GM20431 (cell line): ENCODE measurements around the gene ASB13.

Experiments used
- in situ Hi-C: fragments of 300-500 bp; cut with MseI, MboI; formaldehyde crosslinking; loops from one replicate; pipeline ENCODE4 v1.15.0; 2020; ENCODE audit warnings: low sequenced_read_pairs; ENCODE audit not compliant: unreplicated experiment

Gene ASB13

DNA sequence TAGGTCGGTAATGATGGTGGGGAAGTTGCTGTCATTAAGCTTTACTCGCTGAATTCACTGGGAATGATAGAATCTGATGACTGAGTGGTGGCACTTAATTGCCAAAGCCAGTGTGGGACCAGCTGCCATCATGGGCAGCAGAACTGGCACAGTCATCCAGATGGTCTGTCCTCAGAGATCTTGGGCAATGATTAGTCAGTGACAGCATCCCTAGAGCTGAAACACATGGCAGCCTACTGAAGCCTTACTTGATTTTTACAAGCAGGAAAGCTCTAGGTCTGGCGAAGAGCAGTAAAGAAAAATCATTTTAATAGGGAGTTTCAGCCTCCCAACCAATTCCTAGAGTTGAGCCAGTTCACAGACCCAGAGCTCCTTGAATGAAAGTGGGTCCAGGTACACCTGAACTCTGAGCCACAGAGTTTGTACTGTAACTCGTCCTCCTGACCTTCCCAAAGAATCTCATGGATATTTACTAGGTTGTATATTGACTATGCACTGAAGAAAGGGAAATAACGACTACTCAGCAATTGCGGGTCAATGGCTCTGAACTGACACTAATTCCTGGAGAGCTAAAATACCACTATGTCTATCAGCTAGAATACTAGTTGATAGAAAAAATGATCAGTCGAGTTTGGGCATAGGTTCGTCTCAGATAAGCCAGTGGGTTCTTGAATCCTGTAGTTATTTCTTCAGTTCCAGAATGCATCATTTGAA, 4.4 kb upstream of the ASB13 start:
- in situ Hi-C loops: no loop called here

DNA sequence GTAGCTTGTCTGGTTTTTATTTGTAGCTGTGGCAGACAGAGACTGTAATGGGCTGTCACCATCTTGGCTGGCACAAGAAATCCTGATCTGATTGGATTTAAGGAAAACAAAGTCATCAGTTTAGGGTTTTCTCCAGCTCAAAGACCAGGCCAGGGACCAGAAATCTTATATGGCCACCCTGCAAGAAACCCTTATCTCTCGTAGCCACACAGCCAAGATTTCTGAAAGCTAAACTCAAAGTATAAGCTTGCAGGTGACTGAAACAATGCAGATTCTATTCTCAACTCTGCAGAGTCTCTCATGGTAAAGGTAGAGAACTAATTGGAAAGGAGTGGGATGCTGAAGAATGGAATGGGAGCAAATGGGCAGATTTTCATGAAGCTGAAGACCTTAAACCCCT, 3.2 kb upstream of the ASB13 start:
- in situ Hi-C loops: no loop called here

- in situ Hi-C loops: no loop called here
Measured at GRCh38 chr10:5668429-5668828, 2.0 kb upstream of the ASB13 start.

- in situ Hi-C loops: no loop called here
Measured at GRCh38 chr10:5666841-5667630, 641 bp upstream of the ASB13 start.

DNA sequence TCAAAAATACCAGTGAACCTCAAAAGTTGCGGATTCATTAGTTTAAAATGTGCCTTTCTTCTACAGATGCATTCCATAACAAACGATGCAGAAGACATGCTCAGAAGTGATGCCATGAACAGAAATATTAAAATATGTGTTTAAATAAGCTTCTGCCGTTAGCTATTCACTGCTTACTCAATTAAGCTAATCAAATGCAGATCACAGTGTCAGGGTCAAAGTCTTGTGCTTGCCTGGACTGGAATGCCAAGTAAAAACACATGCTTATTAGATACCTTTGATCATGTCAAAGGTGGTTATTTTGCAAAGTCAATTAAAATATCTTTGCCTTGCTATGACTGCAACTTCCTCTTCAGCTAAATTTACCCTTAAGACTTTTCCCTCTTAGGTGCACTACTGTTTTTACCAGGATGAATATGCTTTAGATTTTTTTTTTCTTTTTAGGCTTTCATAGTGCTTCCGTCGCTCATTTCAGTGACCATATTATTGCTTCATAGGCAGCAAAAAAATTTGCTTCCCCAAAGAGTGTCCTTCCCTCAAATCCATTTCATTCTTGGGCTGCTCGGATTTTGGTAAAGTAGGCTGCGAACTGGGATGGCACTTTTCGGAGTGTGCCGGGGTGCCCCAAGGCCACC, 905 bp downstream of the ASB13 start:
- in situ Hi-C loops: no loop called here

DNA sequence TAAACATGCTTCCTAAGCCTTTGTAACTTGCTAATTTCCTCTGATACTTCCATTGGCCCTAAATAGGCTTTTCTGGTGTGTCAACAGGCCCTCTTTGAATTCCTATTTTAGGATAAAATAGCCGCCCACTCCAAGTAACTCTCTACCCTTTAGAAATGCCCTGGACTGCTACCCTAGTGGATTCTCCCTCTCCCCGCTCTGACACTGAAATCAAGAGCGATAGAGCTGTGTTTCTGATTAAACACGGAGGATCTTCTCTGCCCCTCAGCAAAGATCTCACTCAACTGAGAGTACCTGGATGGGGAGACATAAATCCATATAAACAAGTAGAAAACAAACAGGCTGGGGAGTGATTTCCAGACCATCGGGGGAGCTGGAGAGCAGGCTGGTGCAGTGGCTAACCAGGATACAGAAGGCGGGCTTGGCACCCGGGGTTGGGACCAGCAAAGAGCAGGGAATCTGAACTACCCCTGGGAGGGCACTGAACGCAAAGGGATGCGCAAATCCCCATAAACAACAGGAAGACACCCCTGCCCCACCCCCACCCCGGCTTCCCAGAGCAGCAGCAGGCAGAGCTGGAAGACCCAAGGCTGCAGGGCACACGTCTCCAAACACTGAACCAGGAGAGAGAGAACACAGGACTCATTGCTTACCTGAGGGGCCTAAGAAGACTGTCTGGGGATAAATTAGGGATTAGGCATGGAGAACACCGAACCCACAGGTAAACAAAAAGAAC, 2.5 kb downstream of the ASB13 start:
- in situ Hi-C loops: no loop called here

DNA sequence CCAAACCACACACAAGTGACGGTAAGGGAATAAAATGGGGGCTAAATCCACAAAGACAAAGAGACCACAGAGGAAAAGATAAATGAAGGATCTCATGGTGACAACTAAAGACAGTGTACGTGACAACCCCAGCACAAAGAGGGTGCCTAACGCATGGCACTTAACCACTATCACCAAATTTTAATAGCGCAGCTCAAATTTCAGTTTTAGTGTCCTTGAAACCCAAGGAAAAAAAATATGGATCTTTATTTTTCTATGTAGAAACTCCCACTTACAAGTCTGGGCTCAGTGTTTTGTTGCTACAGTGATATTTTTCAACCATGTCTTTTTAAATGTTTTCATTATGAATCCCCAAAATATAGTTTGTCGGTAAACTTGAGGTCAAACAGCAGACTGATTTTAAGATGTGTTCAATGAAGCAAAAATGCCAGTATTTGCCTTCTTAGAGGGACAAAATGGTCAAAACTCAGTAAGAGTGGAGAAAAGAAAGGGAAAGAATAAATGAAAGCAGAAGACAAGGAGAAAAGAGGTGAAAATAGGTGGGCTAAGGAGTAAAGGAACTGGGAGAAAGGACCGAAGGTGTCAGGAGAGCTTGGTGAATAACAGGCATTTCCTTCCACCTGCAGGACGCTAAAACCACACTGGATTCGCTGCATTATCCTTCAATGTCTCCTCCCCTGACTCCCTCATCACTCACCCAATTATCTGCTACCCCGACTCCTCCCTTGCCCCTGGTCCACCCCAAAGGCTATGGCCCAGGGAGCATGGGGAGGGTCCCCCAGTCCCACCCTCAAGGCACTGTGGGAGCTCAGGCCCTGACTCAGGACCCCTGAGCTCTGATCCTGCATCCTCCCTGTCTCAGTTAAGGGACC, 3.5 kb downstream of the ASB13 start:
- in situ Hi-C loops: no loop called here

DNA sequence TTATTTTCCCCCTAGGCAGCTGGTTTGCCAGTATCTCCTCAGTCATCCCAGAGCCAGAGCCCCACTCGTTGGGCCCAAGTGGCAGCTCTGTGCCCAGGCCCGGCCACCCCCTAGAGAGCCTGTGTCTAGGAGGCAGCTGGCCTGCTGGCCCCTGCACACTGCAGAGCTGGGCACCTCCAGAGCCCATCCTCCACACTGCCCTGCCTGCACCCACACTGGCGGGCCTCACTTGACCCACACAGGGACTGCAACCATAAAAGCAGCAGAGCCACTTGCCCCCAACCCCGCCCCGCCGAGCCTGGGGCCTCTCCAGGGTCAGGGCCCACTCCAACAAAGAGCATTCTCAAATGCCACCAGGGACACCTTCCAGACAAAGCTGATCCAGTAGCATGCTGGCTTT, 5.4 kb downstream of the ASB13 start:
- in situ Hi-C loops: no loop called here

DNA sequence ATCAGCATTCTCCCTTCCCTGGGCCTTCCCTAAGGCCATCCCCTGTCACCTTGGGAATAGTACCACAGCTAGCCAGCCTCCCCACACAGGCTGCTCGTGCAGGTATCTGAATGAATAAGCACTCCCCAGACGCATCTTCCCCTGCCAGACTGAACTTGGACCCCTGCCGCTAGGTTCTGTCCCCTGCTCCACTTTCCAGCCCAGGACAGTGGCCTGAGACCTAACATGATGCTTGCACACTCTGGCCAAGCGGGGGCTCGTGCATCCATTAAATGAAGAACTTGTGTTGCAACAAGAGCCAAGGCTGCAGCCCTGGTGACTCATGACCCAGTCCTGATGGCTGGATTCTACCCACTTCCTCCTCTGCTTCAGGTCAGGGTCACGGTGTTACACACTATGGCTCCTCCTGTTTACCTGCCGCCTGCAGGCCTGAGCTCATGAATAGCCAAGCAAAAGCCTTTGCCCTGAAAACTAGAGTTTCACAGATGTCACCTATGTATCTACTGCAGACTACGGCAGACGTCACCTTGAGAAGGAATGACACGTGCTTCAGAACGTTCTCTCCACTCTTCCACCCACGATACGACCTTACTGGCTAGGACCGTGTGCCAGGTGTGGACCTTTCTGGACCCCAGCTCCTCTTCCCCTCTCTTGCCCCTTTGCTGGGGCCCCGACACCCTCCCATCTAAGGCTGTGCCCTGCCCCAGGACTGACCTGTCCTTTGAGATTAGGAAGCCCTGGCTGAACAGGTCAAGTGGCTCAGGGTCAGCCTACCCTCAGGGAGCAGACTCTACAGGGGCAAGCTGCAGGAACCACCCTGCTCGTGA, 6.5 kb downstream of the ASB13 start:
- in situ Hi-C loops: no loop called here

DNA sequence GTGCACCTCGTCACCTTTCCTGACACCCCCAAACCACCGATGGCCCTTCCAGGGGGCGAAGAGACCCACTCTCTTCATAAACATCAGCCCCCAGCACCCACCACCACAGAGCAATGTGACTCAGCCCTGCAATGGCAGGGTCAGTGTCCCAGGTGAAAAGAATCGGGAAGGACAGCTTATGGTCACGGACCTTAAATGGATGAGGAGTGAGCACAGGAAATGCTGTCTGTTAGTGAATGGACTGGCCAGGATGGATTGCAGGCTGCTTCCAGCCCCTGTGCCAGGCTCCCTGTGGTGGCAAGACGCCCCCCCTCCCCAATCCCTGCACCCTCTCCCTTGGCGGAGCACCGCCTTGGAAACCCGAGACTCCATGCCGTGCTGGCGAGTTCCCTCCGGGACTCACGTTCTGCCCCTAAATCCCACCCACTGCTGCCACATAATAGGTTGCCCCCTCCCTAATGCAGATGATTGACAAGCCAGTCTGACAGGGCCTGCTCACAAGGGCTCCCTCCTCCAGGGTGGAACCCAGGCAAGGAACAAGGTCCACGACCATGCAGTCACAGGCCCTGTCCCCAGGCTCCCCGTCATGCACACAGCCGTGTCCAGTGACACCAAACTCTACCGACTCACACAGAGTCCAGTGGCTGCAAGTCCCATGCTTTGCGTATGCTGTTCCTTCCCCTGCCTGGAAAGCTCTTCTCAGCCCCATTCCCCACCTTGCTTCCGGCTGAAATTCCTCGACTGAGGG, 7.3 kb downstream of the ASB13 start:
- in situ Hi-C loops: no loop called here

- in situ Hi-C loops: no loop called here
Measured at GRCh38 chr10:5656737-5657579, 9.4 kb downstream of the ASB13 start.

DNA sequence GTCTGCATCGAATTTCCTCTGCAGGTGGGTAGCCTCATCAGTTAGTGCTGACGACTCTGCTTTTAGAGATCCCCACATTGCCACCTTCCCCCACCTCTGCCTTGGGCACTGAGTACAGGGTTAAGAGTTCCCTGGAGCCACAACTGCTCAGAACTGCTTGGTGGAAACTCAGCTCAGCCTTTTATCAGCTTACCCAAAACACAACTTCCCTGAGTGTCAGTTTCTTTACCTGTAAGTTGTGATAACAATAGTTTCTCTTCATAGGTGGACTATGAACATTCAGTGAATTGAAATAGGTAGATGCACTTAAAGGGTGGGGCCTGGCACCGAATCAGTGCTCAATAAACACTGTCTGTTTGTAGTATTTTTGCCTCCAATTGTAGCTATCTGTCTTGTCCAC, 11.3 kb downstream of the ASB13 start:
- in situ Hi-C loops: no loop called here

DNA sequence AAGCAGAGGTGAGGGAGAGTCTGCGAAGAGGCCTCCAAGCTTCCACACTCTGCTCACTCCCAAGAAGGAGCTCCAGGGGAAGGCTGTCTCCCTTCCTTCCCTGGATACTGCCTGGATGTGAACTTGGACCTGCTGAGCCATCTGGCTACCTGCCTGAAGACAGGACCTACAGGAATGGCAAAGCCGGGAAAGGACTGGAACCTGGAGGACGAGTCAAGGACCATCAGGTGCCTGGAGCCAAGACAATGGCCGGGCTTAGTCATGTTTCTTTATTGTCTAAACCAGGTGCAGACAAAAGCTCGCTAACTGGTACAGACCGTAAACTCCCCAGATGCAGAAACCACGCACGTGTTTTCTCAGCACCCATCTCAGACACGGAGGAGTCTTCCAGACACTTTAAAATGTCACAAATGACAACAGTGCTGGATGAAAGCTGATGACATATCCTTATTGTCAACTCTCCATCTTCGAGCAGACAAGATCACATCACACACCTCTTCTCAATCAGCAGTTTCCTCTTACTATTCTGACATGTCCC, 12.1 kb downstream of the ASB13 start:
- in situ Hi-C loops: no loop called here

- in situ Hi-C loops: no loop called here
Measured at GRCh38 chr10:5652746-5653145, 13.6 kb downstream of the ASB13 start.

- in situ Hi-C loops: no loop called here
Measured at GRCh38 chr10:5651388-5651764, 15.0 kb downstream of the ASB13 start.

DNA sequence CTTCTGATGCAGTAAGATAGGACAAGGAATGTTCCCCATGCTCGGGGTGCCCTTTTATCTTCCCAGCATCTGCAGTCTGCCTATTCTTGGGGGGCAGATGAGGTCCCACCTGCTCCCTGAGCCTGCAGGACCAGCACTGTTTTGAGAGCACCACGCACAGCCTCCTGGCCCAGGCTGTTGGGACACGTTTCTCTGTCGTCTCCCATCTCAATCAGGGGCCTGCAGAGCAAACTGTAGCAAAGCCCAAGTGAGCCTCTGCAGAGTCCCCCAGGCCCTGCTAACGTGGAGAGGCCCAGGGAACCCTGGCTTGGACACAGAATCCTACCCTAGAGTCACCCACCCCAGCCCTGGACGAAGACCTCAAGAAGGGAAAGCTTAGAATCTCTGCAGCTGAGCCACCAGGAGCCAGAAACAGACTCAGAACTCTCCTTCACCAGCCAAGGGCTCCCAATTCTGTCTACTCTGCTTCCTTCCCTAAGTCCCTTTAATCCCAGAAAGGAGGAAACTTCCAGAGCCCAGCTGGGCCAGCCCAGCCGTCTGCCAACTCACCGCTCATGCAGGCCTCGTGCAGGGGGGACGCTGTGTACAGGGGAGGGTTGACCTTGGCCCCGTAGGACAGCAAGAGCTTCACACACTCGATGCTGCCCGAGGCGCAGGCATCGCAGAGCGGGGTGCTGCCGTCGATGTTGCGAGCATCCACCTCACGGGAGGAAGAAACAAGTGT, 15.6 kb downstream of the ASB13 start:
- in situ Hi-C loops: no loop called here
